ENCODE results near the gene UGT1A9. TPM values are rescaled to one million over a fixed set of nuclear protein-coding genes. Genes with fewer than 3 reads are reported as not detected.
"Not testable (repeated sequence)": the region's sequence is repeated elsewhere in the genome, so short reads cannot be mapped to it uniquely, and the experiment has no call there.

Gene UGT1A9
- polyA plus RNA-seq, 1 donor (not counting 4 experiments of a cell fraction or from before 2014, with no cell fraction given), result not detected

- H3K9me3 ChIP-seq (ENCODE audit: control insufficient read depth, low read depth, low read length), result no peaks in the 10 kb centered on the region
- FAIRE-seq, result peak; percentile 13
- dilution Hi-C loops (cut with MboI; ENCODE audit: extremely low pct_ligation_motif_present, low sequenced_read_pairs), result no loop called here
Observed at GRCh38 chr2:233746475-233747282, 75.0 kb downstream of the UGT1A9 start.

GRCh38 chr2:233747283-233747544, 75.5 kb downstream of the UGT1A9 start:
- FAIRE-seq, result peak; percentile 26

More at GRCh38 chr2:233746475-233747282, 75.0 kb downstream of the UGT1A9 start:
- Histone ChIP-seq H3K4me1 (ENCODE audit: control insufficient read depth, extremely low read depth, insufficient read depth, low read length) (no peaks in the 10 kb centered on the region), H3K27ac (ENCODE audit: control insufficient read depth, insufficient read depth, low read length) (no peak overlapping the region), H3K4me3 (ENCODE audit: control insufficient read depth in 2 of 3, extremely low read depth in 1 of 3, insufficient read depth in 2 of 3, low read depth in 1 of 3, low read length in 3 of 3) (no peak overlapping the region), H3K27me3 (ENCODE audit: control insufficient read depth, extremely low read depth, insufficient read depth, low read length) (no peaks in the 10 kb centered on the region), H4K20me1 (ENCODE audit: control insufficient read depth, extremely low read depth, insufficient read depth, low read length) (no peaks in the 10 kb centered on the region), H3K9me1 (ENCODE audit: control insufficient read depth, extremely low read depth, insufficient read depth, low read length) (no peaks in the 10 kb centered on the region), H3K36me3 (ENCODE audit: control insufficient read depth in 2 of 2, extremely low read depth in 1 of 2, insufficient read depth in 2 of 2, low read length in 2 of 2) (peaks cover 1 to 3% of the 10 kb centered on the region in 2 experiments), H2AFZ (ENCODE audit: control insufficient read depth, low read length) (no peak overlapping the region), H3K4me2 (ENCODE audit: control insufficient read depth, extremely low read depth, insufficient read depth, low read depth, low read length) (no peak overlapping the region), H3K9ac (ENCODE audit: control insufficient read depth, extremely low read depth, insufficient read depth, low read length) (no peak overlapping the region), H3K79me2 (ENCODE audit: control insufficient read depth, insufficient read depth, low read length) (peaks cover 9% of the 10 kb centered on the region)
- TF ChIP-seq, protein P1, sequence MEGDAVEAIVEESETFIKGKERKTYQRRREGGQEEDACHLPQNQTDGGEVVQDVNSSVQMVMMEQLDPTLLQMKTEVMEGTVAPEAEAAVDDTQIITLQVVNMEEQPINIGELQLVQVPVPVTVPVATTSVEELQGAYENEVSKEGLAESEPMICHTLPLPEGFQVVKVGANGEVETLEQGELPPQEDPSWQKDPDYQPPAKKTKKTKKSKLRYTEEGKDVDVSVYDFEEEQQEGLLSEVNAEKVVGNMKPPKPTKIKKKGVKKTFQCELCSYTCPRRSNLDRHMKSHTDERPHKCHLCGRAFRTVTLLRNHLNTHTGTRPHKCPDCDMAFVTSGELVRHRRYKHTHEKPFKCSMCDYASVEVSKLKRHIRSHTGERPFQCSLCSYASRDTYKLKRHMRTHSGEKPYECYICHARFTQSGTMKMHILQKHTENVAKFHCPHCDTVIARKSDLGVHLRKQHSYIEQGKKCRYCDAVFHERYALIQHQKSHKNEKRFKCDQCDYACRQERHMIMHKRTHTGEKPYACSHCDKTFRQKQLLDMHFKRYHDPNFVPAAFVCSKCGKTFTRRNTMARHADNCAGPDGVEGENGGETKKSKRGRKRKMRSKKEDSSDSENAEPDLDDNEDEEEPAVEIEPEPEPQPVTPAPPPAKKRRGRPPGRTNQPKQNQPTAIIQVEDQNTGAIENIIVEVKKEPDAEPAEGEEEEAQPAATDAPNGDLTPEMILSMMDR (optimal IDR thresholded peaks at IDR 0.05 in 1 of 3, IDR thresholded peaks at IDR 0.05 in 1 of 3, conservative IDR thresholded peaks at IDR 0.05 in 1 of 3; ENCODE audit: extremely low read depth in 1 of 3, insufficient read depth in 2 of 3, low read length in 3 of 3), result no peak
- TF ChIP-seq EZH2 (IDR thresholded peaks at IDR 0.05; ENCODE audit: low read length), result no peak
- no peak for DNase-seq (ENCODE audit: low read depth, low spot score)

DNA sequence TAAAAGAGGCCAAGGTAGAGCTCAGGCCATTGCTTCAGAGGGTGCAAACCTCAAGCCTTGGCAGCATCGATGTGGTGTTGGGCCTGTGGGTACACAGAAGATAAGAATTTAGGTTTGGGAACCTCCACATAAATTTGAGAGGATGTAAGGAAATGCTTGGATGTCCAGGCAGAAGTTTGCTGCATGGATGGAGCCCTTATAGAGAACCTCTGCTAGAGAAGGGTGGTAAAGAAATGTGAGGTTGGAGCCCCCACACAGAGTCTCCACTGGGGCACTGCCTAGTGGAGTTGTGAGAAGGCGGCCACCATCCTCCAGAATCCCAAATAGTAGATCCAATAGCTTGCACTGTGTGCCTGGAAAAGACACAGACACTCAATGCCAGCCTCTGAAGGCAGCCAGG, 79.0 kb downstream of the UGT1A9 start:
- H3K79me2 ChIP-seq (ENCODE audit: control insufficient read depth, insufficient read depth, low read length); H3K4me1 ChIP-seq (ENCODE audit: control insufficient read depth, extremely low read depth, insufficient read depth, low read length); H2AFZ ChIP-seq (ENCODE audit: control insufficient read depth, low read length); H3K9me3 ChIP-seq (ENCODE audit: control insufficient read depth, low read depth, low read length); H3K4me2 ChIP-seq (ENCODE audit: control insufficient read depth, extremely low read depth, insufficient read depth, low read depth, low read length); FAIRE-seq; H3K27ac ChIP-seq (ENCODE audit: control insufficient read depth, insufficient read depth, low read length); H3K9ac ChIP-seq (ENCODE audit: control insufficient read depth, extremely low read depth, insufficient read depth, low read length); H3K27me3 ChIP-seq (ENCODE audit: control insufficient read depth, extremely low read depth, insufficient read depth, low read length); H3K4me3 ChIP-seq (ENCODE audit: control insufficient read depth in 2 of 3, extremely low read depth in 1 of 3, insufficient read depth in 2 of 3, low read depth in 1 of 3, low read length in 3 of 3); H3K9me1 ChIP-seq (ENCODE audit: control insufficient read depth, extremely low read depth, insufficient read depth, low read length); H4K20me1 ChIP-seq (ENCODE audit: control insufficient read depth, extremely low read depth, insufficient read depth, low read length); dilution Hi-C loops (cut with MboI; ENCODE audit: extremely low pct_ligation_motif_present, low sequenced_read_pairs); DNase-seq (ENCODE audit: low read depth, low spot score): not testable (repeated sequence)
- peaks cover 4 to 11% of the 10 kb centered on the region in 2 experiments for H3K36me3 ChIP-seq (ENCODE audit: control insufficient read depth in 2 of 2, extremely low read depth in 1 of 2, insufficient read depth in 2 of 2, low read length in 2 of 2)

More at GRCh38 chr2:233747283-233747544, 75.5 kb downstream of the UGT1A9 start:
- H3K4me1 ChIP-seq (ENCODE audit: control insufficient read depth, extremely low read depth, insufficient read depth, low read length), result no peaks in the 10 kb centered on the region
- peaks cover 1 to 3% of the 10 kb centered on the region in 2 experiments for H3K36me3 ChIP-seq (ENCODE audit: control insufficient read depth in 2 of 2, extremely low read depth in 1 of 2, insufficient read depth in 2 of 2, low read length in 2 of 2)
- no peaks in the 10 kb centered on the region for H4K20me1 ChIP-seq (ENCODE audit: control insufficient read depth, extremely low read depth, insufficient read depth, low read length)
- H3K27ac ChIP-seq (ENCODE audit: control insufficient read depth, insufficient read depth, low read length), result no peak overlapping the region
- H3K4me3 ChIP-seq (ENCODE audit: control insufficient read depth in 2 of 3, extremely low read depth in 1 of 3, insufficient read depth in 2 of 3, low read depth in 1 of 3, low read length in 3 of 3), result no peak overlapping the region
- TF ChIP-seq, protein P1 (optimal IDR thresholded peaks at IDR 0.05 in 1 of 3, IDR thresholded peaks at IDR 0.05 in 1 of 3, conservative IDR thresholded peaks at IDR 0.05 in 1 of 3; ENCODE audit: extremely low read depth in 1 of 3, insufficient read depth in 2 of 3, low read length in 3 of 3), result no peak
- no peak for TF ChIP-seq EZH2 (IDR thresholded peaks at IDR 0.05; ENCODE audit: low read length)
- DNase-seq (ENCODE audit: low read depth, low spot score), result no peak
- no peak overlapping the region for H3K4me2 ChIP-seq (ENCODE audit: control insufficient read depth, extremely low read depth, insufficient read depth, low read depth, low read length)
- H3K9me3 ChIP-seq (ENCODE audit: control insufficient read depth, low read depth, low read length), result no peaks in the 10 kb centered on the region
- dilution Hi-C loops (cut with MboI; ENCODE audit: extremely low pct_ligation_motif_present, low sequenced_read_pairs), result no loop called here
- H3K9ac ChIP-seq (ENCODE audit: control insufficient read depth, extremely low read depth, insufficient read depth, low read length), result no peak overlapping the region
- H2AFZ ChIP-seq (ENCODE audit: control insufficient read depth, low read length), result no peak overlapping the region
- H3K27me3 ChIP-seq (ENCODE audit: control insufficient read depth, extremely low read depth, insufficient read depth, low read length), result no peaks in the 10 kb centered on the region
- H3K9me1 ChIP-seq (ENCODE audit: control insufficient read depth, extremely low read depth, insufficient read depth, low read length), result no peaks in the 10 kb centered on the region
- peaks cover 9% of the 10 kb centered on the region for H3K79me2 ChIP-seq (ENCODE audit: control insufficient read depth, insufficient read depth, low read length)

Data from keratinocyte (primary cell).